Hematopoietic multipotent progenitor cell treated with erythropoietin and hydrocortisone succinate and interleukin-3 and kit ligand, for 4 days (in vitro differentiated cells): ENCODE data around the gene BTBD19.
A peak's percentile ranks its signal among the peaks of the same experiment; 100 is the strongest.
"Not testable (repeated sequence)": the region's sequence is repeated elsewhere in the genome, so short reads cannot be mapped to it uniquely, and the experiment has no call there.

Experiments used
- DNase-seq: peaks from one replicate; pipeline ENCODE4 v3.0.0-alpha.2; 2015

Gene BTBD19

DNA sequence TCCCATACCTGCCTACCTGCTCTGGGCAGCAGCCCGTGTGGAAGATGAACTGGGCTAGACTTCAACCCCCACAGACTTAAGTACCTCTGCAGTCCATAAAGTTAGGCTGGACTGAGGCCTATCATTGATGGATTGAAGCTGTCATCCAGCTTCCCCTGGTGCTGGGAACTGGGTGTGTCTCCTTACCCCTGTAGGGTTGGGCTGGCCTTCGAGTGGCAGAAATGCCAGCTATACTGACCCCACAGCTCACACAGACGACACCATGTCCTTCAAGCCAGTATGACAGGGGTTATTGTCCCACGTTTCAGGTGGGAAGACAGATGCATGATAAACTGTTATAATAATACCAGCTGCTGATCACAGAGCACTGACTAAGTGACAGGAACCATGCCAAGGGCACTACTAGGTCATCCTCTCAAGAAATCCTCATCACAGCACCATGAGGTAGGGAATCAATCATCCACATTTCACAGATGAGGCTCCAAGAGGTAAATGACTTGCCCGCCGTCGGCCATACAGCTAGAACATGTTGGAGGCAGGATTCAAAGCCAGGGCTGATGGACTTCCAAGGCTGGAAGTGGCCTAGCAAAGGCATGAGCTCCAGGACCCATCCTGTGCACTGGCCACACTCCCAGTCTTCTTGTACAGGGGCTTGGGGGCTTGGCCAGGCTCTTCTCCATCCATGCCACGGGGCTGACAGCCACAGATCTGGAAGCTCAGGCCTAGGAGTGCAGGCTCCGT lies 20.0 kb upstream of the BTBD19 start, which contains the start of gene BEST4:
Gene BEST4, minus strand, starts transcription at position 51 of the 741 bp plus-strand sequence. CDS start 465 bp downstream, outside the sequence.
- DNase-seq, result no peak

DNA sequence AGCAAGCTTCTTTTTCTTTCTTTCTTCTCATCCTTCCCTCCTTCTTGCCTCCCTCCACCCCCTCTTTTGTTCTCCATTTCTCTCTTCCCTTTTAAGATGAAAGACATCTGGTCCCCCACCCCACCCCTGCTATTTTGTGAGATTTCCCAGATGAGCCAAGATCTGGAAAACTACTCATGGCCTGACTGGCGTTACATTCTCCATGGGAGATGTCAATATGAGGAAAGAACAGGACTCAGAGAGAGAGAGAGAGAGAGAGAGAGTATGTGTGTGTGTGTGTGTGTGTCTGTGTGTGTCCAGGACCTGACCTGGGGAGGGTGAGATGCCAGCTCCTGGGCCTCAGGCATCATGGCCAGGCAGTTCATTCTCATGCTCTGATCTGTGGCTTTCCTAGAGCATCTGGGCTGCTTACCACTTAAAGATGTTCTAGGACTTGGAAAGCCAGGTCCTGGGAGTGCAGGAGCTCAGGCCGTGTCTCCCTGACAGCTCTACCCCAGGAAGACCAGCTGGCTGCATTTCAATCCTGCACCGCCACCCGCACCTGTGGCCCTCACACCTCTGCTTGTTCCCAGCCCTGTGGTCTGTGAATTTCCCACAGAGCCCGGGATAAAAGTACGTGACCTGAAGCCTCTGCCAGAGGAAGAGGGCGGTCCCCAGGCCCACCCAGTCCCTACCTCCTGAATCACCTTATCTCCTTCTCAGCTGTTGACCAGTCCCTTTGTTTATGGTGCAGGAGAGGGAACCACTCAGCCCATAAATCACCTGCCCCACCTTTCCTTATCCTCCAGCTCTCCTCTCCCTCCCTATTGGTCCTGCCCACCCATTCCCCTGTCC lies 17.1 kb upstream of the BTBD19 start:
- DNase-seq, result no peak

DNA sequence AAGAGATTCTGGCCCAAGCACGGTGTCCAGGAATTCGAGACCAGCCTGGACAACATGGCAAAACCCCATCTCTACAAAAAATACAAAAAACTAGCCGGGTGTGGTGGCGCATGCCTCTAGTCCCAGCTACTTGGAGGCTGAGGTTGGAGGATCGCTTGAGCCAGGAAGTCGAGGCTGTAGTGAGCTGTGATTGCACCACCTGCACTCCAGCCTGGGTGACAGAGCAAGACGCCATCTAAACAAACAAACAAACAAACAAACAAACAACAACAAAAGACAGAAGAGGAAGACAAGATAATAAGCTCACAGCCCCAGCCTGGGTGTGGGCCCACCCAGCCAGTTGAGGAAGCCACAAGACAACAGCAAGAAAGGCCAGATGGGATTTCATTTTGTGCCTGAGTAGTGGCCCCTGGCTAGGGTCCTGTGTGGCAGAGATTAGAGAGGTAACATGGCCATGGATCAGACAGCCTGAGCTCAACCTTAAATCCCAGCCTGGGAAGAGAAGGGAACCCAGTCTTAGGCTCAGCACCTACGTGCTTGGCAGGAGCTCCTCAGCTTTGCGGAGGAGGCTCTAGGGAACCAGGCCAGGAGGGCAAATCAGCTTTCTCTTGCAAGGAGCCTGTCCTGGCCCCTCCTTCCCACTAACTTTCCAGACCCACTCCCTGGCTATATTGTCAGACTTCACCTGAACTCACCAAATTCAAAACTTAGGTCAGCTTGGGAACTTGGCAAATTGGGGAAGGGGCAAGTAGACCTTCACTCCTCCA lies 15.4 kb upstream of the BTBD19 start:
- no peak for DNase-seq

DNA sequence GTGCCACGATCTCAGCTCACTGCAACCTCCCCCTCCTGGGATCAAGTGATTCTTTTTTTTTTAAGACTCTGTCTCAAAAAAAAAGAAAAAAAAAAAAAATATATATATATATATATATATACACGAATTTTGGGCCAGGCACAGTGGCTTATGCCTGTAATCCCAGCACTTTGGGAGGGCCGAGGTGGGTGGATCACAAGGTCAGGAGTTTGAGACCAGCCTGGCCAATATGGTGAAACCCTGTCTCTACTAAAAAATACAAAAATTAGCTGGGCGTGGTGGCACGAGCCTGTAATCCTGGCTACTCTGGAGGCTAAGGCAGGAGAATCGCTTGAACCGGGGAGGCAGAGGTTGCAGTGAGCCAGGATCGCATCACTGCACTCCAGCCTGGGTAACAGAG lies 10.4 kb upstream of the BTBD19 start:
- not testable (repeated sequence) for DNase-seq

DNA sequence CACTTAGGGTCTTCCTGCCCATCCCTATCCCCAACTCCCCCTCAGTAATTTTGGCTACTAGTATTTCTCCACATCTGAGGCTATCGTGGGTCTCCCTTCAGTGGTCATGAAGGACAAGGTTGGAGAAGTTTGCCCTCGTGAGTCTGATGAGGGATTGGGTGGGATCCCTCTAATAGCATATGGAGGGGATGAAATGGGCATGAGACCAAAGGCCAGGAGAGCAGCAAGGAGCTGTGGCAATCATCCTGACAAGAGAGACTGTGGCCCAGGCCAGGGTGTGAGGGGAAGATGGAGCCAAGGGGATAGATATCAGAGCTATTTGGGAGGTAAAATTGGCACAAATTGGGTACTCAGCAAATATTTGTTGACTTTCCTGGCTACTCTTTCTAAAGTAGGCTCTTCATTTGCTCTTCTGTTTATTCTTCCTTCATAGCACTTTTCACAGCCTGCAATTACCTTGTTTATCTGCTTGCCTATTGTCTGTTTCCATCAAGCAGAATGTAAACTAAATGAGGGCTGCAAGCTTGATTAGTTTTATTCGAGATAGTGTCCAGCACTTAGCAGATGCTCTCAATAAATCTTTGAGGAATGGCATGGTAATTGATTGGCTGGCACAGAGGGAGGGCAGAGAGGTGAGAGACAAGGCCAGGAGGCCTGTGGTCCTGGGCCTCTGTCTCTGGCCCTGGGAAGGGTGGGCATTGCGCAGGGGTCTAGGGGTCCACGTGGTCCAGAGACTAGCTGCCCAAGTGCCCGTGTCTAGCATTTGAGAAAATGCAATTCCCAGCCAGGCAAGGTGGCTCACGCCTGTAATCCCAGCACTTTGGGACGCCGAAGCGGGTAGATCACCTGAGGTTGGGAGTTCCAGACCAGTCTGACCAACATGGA lies 9.6 kb upstream of the BTBD19 start:
- DNase-seq, result no peak

DNA sequence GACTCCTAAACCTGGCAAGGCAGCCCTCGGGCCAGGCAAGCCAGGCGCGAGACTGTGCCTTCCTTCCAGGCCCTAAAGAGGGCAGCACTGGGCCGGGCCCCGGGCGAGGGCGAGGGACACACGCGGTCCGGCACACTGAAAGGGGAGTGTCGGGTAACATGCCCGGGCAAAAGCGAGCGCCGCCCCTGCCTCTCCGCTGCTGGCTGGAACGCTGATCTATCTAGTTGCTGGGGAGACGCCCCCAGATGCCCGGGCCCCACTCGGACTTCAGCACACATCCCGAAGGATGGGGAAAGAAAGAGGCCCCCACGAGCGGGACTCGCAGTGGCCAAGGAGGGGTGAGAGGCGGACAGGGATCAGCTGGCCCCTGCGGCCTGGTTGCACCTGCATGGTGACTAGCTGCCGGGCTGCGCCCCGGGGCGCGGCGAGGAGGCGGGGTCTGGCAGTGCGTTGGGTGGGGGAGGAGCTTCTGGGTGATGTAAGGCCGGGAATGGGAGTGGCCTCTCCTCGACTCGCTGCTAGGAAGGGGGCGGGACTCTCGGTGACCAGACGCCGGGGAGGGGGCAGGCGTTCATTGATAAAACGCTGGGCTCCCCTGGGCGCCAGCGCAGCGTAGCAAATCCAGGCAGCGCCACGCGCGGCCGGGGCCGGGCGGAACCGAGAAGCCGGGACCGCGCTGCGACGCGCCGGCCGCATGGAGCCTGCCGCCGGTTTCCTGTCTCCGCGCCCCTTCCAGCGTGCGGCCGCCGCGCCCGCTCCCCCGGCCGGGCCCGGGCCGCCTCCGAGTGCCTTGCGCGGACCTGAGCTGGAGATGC lies 8.3 kb upstream of the BTBD19 start, which contains the start of gene PLK3:
Gene PLK3, plus strand, starts transcription at position 608 of the 815 bp plus-strand sequence. Its CDS starts 87 bp downstream, at position 695.
- DNase-seq, result peak; percentile 99

DNA sequence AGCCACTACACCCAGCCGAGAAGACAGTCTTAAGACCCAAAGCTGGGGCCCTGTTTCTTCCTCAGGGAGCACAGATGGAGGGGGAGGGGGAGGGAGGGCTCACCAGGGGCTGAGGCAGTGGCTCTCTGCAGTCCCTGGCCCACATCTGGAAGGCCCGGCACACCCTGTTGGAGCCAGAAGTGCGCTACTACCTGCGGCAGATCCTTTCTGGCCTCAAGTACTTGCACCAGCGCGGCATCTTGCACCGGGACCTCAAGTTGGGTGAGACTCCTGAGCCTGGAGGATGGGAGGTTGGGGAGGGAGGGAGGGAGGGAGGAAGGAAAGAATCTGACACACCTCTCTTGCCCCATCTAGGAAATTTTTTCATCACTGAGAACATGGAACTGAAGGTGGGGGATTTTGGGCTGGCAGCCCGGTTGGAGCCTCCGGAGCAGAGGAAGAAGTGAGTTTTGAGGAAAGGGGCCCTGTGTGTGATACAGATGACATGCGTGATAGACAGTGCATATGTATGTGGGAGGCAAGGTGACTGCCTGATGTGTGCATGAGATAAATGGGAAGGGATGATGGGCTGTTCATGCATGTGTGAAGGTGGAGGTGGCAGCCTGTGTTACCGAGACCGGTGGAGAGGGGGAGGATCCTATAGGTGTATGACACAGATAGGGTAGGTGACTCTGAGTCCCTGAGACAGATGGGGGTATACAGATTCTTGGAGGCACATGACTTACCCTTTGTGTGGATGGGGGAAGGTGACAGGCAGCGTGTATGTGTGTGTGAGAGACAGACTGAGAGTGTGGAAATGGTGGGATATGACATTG lies 6.6 kb upstream of the BTBD19 start:
- DNase-seq, result no peak

DNA sequence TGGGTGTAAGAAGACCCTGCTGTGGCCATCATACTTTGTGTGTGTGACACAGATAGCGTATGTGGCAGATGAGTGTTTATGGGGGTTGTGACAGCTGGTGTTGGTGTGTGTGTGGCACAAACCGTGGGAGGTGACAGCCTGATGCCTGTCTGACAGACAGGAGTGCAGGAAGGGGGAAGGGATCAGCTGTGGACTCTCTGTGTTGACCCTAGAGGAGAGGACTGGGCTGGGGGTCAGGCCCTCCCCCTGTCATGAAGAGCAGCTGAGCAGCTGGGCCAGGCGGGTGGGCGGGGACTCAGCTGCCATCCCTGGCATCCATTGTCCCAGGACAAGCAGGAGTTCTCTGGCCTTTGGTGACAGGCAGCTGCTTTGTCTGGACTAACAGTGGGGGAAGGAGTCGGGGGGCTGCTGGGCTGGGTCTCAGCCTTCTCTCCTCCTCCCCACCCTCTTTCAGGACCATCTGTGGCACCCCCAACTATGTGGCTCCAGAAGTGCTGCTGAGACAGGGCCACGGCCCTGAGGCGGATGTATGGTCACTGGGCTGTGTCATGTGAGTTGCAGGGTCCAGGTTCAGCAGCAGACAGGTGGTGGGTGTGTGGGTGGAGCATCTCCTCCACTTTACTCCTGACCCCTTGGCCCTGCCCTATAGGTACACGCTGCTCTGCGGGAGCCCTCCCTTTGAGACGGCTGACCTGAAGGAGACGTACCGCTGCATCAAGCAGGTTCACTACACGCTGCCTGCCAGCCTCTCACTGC lies 5.8 kb upstream of the BTBD19 start:
- no peak for DNase-seq

DNA sequence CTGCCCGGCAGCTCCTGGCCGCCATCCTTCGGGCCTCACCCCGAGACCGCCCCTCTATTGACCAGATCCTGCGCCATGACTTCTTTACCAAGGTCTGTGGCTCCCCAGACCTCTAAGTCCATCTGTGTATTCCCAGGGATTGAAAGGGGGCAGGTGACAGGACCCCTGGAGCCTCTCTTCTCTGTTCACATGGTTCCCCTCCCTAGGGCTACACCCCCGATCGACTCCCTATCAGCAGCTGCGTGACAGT lies 5.3 kb upstream of the BTBD19 start:
- no peak for DNase-seq

DNA sequence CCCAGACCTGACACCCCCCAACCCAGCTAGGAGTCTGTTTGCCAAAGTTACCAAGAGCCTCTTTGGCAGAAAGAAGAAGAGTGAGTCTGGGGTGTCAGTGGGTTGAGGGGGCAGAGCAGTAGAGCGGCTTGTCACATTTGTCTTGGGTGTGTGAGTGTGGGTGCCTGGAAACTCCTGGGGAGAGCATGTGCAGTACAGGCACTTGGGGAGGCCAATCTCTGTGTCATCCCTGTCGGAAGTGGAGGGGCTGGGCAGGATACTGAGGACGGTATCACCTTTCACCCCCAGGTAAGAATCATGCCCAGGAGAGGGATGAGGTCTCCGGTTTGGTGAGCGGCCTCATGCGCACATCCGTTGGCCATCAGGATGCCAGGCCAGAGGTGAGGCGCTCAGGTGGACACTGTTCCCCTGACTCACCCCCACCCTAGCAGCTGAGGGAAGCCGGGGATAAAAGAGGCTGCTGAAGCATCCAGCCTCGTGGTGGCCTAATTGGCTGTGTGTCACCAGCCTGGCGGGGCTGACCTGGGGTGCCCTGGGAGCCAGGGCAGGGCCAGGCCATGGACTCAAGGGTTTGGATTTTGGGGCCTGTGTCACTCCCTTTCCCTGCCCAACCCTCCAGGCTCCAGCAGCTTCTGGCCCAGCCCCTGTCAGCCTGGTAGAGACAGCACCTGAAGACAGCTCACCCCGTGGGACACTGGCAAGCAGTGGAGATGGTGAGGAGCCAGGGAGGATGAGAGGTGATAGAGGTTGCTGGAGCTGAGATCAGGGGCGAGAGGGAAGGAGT lies 4.8 kb upstream of the BTBD19 start:
- DNase-seq, result no peak

DNA sequence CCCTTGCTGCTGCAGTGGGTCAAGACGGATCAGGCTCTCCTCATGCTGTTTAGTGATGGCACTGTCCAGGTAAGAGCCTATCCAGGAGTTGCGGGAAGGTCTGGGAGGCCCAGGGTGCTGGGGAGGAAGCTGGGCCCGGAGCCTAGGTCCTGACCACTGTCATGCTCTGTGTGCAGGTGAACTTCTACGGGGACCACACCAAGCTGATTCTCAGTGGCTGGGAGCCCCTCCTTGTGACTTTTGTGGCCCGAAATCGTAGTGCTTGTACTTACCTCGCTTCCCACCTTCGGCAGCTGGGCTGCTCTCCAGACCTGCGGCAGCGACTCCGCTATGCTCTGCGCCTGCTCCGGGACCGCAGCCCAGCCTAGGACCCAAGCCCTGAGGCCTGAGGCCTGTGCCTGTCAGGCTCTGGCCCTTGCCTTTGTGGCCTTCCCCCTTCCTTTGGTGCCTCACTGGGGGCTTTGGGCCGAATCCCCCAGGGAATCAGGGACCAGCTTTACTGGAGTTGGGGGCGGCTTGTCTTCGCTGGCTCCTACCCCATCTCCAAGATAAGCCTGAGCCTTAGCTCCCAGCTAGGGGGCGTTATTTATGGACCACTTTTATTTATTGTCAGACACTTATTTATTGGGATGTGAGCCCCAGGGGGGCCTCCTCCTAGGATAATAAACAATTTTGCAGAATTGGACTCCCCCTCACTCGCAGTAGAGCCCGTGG lies 2.9 kb upstream of the BTBD19 start:
- no peak for DNase-seq

DNA sequence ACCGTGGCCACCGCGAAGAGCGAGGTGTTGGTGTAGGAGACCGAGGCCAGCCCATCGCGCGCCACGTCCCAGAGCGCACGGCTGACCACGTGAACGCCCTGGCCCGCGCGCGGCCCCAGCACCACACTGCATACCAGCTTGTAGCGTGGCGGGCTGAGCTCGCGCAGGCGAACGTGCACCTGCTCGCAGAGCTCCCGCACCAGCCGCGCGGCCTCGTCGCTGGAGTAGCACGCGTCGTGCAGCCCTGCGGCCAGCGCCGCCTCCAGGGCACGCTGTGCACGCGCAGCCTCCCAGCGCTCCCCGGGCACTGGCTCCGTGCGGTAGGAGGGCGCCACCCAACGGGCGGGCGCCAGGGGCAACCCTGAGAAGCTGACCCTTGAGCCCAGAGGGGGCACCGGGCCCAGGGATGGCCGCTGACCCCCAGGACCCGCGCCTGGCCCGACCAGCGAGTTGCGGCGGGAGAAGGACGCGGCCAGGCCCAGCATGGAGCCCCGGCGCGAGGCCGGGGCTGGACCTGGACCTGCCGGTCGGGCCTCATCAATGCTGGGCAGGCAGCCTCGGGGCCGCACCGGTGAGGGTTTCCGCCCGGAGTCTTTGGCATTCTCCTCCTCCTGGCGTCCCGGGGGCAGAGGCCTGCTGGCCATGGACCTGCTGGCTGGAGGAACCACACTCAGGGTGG lies 2.2 kb upstream of the BTBD19 start:
- no peak for DNase-seq

DNA sequence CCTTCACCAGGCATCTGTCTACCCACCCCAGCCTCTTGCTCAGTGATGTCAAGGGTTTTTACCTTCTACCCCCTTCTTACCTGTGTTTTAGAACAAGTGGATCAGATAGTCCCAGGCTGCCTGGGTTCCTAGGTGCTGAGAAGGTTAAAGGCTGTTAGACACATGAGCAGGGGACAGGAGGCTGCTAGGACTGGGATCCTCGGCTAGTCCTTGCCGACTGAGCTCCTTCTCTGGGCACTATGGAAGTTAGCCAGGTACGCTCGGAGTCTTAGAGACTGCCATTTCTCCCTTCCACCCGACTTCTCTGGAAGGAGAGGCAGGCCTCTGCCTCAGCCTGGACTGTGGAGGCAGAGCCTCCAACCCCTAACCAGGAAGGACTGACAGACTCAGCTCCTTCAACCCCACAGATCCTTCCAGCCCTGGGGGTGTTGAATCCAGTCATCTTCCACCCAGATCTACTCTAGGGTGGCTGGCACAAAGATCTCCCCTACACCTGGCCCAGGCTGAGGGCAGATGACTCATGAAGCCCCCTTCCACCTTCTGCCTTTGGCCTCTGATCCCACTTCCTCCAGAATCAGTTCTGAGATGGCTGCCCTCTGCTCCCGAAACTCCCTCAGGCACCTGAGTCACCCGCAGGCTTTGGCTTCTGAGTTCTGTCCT lies 1.5 kb upstream of the BTBD19 start, which contains the start of gene DYNLT4:
Gene DYNLT4, minus strand, starts transcription at position 648 of the 660 bp plus-strand sequence. CDS start 683 bp downstream, outside the sequence.
- no peak for DNase-seq

DNA sequence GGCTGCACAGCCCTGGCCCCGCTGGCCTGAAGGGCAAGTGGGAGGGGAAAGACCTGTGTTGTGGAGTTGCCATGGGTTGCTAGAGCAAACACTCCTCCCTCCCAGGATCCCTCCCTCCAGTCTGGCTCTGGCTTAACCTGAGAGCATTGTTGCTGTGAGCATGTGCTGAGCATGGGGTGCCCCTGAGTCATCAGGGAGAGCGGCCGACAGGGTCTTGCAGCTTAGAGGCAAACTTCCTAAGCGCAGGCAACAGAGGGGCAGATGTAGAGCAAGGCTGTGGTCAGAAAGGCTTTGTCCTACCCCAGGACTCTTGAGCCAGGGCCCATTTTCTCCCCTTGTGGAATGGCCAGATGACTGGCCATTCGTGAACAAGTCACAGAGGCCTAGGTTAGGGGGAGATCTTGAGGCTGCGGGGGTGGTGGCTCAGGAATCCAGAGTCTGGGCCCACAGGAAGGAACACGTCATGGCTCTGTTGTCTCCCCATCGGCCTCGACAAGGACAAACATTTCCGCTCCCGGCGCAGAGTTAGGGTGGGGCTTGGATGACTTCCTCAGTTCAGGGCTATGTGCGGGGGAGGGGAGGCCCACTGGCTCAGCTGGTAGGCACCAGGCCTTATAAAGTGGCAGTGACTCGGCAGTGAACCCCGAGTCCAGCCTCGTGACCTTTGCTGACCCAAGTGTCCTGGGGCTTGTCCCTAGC lies 810 bp upstream of the BTBD19 start:
- DNase-seq, result peak; percentile 98

DNA sequence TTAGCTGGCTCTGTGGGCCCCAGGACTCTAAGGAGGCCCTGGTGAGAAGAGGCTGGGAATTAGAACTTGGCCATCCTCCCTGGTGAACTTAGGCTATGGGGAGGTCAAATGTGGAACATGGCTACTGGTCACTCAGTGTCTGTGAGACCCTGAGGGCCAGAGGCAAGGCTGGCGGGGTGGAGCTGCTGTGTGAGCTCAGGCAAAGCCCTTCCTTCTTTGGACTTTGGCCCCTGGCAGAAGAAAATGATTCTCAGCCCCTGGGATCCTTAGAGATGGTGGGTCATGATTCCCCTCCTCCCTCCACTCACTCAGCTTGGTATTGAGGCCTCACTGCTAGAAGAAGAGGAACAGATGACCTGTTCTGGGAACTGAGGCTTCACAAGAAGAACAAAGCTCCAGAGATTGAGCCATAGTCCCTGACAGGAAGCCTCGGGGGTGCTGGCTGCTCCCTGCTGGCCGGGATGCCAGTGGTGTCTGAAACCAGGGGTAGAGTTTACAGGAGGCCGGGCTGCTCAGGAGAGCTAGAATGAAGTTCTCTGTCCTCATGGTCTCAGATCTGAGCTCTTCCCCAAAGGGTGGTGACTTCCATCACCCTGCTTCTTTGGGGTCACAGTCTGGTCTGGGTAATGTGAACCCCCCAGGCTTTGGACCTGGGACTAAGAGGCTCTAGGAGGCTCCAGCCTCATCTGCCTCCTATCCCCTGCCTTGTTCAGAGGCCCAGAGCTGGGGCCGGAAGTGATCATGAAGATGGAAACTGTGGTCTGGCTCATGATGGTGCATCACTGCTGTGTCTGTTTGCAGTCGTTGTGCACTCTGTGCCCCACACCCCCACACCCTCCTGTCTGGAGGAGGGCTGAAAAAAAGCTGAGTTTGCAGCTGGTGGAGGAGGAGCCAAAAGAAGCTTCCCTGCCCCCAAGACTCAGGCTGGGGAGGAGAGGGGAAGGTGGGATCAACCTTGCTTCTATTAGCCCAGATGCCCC lies 905 bp downstream of the BTBD19 start:
- peak; percentile 85 for DNase-seq
